Measurements from ENCODE around the gene LPXN.
A peak's percentile ranks its signal among the peaks of the same experiment; 100 is the strongest.

The LPXN gene

DNA sequence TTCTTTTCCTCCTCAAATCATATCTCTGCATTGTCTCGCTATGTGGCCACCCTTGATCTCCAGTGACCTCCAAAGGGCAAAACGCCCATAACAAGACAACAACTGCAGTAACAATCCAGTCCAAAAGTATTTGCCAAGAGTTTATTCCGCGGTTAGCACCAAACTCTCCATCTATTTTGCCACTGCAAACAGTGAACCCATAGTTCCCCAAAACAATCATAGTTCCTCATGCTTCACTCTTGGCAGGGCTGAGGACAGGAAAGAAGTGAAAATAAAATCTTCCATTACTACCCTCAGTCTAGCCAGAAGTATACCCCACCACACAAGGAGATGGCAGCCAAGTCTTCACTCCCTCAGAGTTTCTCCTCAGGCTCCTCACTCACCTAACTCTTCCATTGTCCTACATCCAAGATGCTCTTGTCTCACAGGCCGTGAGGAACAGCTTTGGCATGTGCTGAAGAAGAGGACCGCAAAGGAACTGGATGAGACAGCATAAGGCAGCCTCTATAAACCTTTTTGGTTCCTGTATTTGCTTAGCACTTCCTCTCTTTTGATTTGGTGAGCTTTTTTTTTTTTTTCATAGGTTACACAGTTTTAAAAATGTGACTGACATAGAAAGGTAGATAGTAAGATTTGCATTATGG is at the start of gene LPXN:
Gene LPXN (minus strand): TSS at position 480 of the 644 bp plus-strand sequence. CDS start 84 bp downstream, at position 396.
- DNase-seq (ENCODE audit: low read depth, low spot score) = no peak

DNA sequence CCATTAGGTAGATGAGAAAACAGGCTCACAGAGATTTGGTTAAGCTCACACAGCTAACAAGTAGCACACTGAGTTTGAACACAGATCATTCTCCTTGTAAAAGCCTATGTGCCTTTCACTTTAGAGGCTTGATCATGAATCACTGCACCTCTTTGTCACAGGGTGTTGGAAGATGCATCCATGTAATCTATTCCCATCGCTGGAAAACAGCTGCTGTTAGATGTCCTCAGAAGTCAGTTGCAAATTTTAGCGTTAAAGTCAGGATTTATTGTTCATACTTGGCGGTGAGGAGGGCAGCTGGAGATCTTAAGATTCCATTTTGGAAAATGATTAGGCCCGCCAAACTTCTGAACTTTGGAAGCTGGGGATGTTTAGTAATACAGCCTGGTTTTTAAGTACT is 49.4 kb upstream of the LPXN start:
- no peak for DNase-seq (ENCODE audit: low read depth, low spot score)

DNA sequence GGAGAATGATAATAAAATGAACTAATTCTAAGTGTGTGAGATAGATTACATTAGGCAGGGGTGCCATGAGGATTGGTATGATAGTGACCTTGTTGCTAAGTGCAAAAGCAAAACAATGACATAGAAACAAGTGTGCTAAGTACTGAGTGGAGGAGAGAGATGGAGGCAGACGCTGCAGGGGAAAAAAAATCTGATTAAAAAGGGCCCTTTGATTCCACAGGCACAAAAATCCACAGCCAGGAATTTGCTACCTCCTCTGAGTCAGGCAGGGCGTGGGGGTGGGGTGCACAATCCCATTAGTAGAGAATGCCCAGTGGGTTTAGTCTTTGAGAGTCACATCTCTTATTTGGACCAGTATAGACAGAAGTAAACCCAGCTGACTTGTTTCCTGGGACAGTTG is 46.7 kb upstream of the LPXN start, which contains the start of gene CNTF:
Gene CNTF (plus strand): TSS at position 322 of the 400 bp plus-strand sequence. CDS start 88 bp downstream, outside the sequence.
- DNase-seq (ENCODE audit: low read depth, low spot score) = no peak

DNA sequence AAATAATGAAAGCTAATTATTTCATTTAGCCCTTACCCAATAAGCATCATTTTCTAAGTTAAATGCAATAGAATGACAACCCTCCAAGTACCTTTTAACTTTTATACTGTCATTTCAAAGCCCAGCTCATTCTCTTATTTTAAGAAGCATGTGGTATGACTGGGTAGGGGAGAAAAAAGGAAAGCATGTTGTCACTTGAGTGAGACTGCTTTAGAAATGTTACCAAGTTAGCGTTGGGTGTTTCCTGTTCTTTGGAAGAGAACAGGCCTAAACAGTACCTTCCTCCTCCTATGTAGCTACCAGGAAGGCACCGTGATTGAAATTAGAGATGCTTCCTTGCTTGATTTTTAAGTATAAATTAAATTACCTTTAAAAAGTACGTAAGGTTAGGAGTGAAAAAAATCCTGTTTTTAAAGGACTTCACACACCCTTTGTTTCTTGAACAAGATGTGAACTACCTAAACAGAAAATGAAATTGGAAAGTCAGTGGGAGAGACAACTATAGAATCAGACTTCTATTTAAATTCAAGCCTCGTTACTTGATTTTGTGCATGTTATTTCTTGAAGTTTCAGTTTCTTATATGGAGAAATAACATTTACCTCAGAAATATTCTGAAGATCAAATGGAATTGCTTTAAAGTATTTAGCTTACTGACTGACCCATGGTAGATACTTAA is 46.1 kb upstream of the LPXN start:
- no peak for DNase-seq (ENCODE audit: low read depth, low spot score)

DNA sequence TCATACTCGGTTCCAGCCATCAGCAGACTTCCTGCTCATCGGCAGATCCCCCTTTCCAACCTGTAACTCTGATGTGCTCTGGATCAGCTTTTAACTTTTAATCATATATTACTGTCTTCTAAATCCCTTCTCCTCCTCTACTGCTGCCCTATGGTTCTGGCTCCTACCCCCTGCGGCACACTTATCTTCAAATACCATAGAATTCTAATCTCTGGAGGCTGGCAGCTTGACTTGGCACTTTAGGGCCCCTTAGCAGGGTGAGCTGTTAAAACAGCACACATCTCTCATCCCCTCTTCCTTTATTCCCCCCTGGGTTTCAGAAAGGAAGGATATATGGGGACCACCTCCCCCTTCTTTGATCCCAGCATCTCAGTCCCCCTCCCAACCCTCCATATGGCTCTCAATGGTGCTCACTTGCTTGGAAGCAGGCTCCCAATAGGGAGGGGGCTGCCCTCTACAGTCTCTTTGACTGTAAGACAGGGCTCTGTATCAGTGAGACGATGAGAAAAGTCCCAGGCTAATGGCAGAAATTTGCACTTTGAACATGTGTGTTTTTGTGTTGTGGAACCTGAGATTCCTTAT is 42.4 kb upstream of the LPXN start:
- DNase-seq (ENCODE audit: low read depth, low spot score) = no peak

DNA sequence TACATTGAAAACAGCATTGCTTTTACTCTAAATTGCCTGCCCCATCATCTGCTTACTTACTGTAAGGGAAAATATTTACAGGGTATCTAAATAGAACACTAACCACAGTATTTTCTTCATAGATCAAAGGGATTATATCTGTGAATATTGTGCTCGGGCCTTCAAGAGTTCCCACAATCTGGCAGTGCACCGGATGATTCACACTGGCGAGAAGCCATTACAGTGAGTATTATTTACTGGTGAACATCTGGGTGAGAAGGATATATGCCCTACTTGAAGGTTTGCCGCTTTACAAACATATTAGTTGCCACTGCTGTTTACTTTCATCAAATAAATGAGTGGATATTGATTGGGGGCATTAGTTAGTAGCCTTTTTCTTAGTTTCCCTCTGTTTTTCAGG is 40.9 kb upstream of the LPXN start:
- no peak for DNase-seq (ENCODE audit: low read depth, low spot score)

DNA sequence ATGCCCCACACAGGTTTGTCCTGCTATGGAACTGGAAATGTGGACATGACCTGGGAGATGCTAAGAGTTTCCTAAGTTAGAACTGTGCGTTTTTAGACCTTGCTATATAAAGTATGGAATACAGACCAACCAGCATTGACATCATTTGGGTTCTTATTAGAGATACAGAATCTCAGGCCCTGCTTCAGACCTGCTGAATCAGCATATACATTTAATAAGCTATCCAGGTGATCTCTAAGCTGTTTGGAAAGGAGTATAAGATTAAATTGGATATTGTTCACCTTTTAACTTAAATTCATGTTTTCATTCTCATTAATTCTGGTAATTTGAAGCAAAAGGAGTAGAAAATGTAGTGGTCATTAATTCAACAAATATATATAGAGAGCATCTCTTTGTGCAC is 39.9 kb upstream of the LPXN start:
- no peak for DNase-seq (ENCODE audit: low read depth, low spot score)

DNA sequence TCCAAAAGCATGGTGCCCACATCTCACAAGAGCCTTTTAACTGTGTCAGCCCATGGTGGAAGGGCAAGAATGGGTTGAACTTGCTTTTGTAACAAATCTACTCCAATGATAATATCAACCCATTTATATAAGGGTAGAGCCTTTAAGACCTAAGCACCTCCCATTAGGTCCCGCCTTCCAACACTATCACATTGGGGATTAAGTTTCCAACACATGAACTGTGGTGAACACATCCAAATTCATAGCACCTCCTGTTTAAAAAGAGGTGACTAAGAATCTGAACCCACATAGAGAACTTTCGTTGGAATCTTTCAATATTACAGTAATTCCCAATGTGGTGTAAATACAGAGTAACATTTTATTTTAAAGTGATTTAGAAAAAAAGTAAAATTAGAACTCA is 37.6 kb upstream of the LPXN start:
- DNase-seq (ENCODE audit: low read depth, low spot score) = no peak

DNA sequence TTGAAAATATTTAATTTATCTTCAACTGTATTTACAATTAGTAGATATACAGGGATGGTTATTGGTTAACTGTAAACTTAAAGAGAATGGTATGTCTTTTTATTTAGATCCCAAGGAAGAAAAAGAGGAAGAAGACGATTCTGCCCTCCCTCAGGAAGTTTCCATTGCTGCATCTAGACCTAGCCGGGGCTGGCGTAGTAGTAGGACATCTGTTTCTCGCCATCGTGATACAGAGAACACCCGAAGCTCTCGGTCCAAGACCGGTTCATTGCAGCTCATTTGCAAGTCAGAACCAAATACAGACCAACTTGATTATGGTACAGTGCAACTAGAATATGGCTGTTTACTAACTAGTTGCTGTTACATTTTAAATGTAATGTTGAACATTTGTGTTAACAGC is 34.1 kb upstream of the LPXN start:
- DNase-seq (ENCODE audit: low read depth, low spot score) = no peak

DNA sequence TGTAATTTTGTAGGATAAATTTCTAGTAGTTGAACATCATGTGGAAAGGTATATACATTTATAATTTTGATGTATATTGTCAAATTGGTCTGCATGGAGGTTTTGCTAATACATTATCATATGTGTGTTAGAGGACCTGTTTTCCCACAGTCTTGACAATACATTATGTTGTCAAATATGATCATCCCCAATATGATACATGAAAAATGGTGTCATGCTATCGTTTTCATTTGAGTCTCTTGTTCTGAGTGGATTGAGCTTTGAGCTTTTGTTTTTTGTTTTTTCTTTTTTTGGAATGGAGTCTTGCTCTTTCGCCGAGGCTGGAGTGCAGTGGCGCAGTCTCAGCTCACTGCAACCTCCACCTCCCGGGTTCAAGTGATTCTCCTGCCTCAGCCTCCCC is 32.7 kb upstream of the LPXN start:
- DNase-seq (ENCODE audit: low read depth, low spot score) = no peak

DNA sequence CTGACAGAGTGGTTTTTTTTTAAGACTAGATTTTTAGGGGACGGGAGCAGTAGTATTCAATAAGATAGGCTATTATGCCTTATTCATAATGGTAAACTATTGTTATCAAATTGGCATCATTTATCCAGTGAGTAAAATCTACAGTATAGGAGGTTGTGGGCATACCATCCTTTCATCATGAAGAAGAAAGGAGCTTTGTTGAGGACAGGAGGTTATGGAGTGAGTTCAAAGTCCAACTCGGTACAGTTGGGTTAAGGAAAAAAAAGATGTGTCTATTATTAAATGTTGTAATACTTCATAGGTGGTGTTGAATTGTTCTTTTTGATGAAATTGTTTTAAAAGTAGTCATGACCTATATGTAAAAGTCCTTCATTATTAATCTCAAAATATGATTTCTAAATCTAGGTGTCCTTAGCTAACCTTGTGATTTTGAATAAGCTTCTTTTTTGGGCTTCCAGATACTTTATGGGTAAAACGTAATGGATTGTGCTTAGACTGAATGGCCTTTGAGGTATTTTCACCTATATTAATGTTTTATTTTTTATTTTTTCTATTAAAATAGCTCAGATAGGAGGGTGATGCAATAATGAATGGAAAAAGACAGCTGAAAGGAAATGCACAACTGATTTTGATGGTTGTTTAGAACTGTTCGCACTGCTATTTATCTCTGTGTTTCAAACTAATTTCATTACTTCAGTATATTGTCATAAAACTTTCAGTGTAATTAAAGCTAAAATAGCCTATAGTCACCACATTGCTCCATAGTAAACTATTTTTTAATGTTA is 31.5 kb upstream of the LPXN start:
- no peak for DNase-seq (ENCODE audit: low read depth, low spot score)

DNA sequence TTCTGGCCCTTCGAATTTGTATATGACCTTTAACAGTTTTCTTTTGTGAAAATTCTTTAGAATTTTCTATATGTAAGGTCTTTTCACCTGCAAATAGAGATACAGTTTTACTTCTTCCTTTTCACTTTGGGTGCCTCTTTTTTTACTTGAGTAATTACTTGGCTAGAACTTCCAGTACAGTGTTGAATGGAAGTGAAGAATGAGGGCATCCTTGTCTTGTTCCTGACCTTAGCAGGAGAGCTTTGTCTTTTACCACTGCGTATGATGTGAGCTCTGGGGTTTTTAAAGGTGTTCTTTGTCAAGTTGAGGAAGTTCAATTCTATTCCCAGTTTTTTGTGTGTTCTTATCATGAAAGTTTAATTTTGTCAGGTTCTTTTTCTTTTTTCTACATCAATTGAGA is 24.9 kb upstream of the LPXN start:
- no peak for DNase-seq (ENCODE audit: low read depth, low spot score)

DNA sequence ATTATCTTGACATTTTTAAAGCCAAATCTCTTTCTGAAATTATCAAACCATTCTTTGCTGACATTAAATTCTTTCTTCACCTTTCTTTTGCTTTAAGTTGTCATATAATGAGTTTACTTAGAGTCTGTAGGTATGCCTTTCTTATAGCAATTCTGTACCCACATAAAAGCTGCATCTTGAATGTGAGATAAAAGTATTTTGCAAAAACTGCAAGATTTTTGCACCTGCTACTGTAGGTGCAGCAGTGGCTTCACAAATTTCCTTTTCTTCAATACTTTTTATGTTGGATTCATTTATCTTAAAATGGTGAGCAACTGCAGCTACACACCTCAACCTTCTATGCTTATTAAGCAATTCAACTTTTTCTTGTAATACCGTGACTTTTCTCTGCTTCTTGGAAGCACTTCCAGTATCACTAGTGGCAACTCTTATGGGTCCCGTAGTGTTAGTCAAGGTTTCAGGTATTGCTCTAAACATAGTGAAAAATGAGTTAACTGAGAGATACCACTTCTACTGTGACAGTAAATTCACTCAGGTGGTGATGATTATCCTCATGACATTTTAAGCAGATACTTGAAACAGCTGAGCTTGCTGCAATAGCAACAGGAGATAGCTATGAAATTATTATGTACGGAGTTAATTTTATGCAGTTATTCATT is 22.0 kb upstream of the LPXN start:
- DNase-seq (ENCODE audit: low read depth, low spot score) = no peak

DNA sequence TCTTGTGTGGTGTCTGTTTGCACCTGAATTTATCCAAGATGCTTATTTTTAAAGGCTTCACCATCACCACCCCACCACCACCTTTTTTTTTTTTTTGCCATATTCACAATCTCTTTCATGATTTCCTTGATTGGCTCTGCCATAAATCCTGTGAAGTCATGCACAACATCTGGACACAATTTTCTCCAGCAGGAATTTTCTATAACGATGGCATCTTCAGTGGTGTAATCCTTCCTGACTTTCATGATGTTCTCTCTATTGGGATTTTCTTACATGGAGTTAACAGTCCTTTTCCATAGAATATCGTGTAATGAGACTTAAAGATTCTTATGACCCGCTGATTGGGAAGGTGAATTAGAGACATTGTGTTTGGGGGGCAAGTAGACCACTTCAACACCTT is 21.0 kb upstream of the LPXN start:
- DNase-seq (ENCODE audit: low read depth, low spot score) = no peak

DNA sequence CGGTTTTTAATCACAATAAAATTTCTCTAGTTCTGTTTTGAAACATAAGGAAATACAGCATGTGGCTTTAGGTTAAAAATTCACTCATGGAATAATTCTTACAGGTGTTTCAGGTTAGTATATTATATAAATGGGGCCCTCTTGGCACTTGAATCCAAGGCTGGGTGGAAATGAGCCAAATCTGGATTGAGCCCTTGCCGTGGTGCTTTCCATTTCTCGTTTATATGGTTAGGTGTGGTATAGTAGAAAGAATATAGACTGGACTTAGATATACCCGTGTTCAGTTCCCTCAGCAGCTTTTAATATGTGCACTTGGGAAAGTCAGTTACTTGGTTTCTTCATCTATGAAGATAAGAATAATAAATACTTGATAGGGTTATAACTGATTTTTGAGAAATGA is 19.2 kb upstream of the LPXN start:
- no peak for DNase-seq (ENCODE audit: low read depth, low spot score)

DNA sequence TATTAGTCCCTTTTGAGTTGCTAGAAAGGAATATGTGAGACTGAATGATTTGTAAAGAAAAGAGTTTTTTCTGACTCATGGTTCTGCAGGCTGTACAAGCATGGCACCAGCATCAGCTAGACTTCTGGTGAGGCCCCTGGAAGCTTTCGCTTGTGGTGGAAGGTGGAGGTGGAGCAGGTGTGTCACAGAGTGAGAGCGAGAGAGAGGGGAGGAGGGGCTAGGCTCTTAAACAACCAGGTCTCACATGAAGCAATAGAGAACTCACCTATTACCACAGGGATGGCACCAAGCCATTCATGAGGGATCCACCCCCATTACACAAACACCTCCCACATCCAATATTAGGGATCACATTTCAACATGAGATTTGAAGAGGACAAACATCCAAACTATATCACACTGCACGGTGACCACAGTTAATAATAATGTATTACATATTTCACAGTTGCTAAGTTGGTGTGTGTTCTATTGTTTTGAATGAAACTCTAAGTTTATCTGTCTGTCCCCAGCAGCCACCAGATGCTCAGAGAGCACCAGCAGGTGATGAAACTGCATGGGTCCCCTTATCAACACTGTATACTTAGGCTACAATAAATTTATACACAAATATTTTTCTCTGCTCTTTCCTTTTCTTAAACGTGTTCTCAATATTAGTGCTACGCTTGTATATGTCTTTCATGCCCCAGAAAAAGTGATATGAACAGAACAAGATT is 17.3 kb upstream of the LPXN start:
- DNase-seq (ENCODE audit: low read depth, low spot score) = peak; percentile 21

DNA sequence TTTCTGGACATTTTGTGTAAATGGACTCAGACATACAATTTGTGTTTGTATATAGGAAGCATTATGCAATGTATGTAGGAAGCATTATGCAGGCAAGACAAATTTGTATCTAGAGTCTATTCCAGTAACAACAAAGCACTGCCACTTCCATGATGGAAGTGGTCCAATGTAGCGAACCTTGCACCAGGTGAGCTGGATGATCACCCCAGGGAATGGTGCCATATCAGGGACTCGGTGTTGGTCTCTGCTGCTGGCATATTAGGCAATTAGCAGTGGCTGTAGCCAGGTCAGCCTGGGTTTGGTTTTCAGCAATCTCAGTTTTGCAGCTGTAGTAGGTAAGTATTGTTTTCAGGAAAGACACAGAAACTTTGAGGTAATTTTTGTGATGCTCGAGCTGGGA is 16.0 kb upstream of the LPXN start:
- no peak for DNase-seq (ENCODE audit: low read depth, low spot score)

DNA sequence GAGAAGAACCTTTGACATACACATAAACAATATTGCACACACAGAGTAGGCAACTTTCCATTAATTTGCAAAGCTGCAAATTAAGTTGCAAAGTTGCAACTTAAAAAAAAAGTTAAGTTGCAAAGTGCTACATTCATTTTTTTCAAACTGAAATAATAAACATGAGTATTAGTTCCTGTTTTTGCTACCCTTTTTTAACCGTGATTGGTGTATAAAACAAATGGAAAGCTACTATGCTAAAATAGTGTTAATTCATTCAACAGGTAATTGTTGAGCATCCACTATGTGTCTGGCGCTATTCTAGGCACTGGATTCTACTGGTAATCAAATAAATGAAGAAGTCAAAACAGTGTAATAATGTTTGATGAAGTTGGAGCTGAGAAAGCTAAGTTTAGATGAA is 11.3 kb upstream of the LPXN start:
- no peak for DNase-seq (ENCODE audit: low read depth, low spot score)

DNA sequence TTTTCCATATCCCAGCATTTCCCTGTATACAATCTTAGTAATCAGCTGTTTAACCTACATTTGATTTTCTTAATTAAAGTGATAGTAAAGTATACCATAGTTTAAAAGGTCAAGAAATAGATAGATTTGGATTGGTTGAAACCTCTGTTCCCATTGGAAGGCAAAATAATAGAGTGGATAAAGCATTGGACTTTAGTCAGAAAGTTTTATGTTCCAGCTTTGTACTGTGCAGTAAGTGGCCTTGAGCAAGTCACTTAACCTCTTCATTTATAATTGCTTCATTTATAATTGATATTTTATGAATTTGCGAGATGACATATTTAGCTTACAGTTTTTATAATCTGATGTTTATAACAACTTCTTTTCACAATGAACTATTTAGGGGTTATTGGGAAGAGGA is 6.8 kb upstream of the LPXN start:
- DNase-seq (ENCODE audit: low read depth, low spot score) = no peak

DNA sequence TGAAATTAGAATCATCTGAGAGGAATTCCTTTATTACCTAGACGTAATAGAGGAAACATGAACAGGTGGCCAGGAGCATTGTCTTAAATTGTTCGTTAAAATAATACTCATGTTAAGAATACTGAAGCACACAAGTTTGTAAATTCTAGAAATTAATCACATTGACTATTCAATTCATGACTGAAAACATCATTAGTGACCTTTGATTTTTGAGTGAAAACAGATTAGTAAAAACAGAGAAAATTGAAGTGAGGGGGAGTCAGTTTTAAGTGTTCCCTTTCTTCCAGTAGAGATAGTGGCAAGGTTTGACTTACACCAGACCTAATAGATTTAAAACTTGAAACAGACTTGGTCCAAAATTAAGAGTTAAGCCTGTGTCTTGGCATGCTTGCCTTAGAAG is 4.7 kb upstream of the LPXN start:
- DNase-seq (ENCODE audit: low read depth, low spot score) = no peak

Data from activated CD4-positive, CD25-positive, alpha-beta regulatory T cell treated with anti-CD3 and anti-CD28 coated beads, Interleukin-2, amount 50 U/mL, for 16 hours (primary cell).